NT2/D1 (cell line): Measurements from ENCODE around the gene LACC1.

Source experiments
- DNase-seq: peaks from one replicate; pipeline ENCODE4 v3.0.0-alpha.2; 2011; ENCODE audit warnings: low read depth, low spot score
- H3K27me3 ChIP-seq: 2 replicates; pipeline ENCODE4 v1.6.0; 2011; ENCODE audit warnings: mild to moderate bottlenecking; ENCODE audit not compliant: insufficient read length, insufficient read depth
- H3K36me3 ChIP-seq: 2 replicates; pipeline ENCODE4 v1.6.1; 2011; ENCODE audit warnings: mild to moderate bottlenecking, low read length, mixed read lengths; ENCODE audit not compliant: insufficient read depth, insufficient read length
- H3K4me1 ChIP-seq: 2 replicates; pipeline ENCODE4 v1.5.1; 2011; ENCODE audit not compliant: insufficient read depth, insufficient read length
- H3K4me3 ChIP-seq: 2 replicates; pipeline ENCODE4 v1.5.1; 2011; ENCODE audit warnings: low read depth; ENCODE audit not compliant: insufficient read length
- H3K9ac ChIP-seq: 2 replicates; pipeline ENCODE4 v1.6.0; 2011; ENCODE audit warnings: low read depth; ENCODE audit not compliant: insufficient read length
- H3K9me3 ChIP-seq: 2 replicates; pipeline ENCODE4 v1.5.1; 2011; ENCODE audit warnings: mild to moderate bottlenecking, low read length; ENCODE audit not compliant: insufficient read depth
- SUZ12 ChIP-seq: IDR thresholded peaks from 2 replicates; pipeline ENCODE4 v1.6.1; 2011; ENCODE audit not compliant: insufficient read length, insufficient read depth; ENCODE audit errors: extremely low read depth
- YY1 ChIP-seq: IDR thresholded peaks from 2 replicates; pipeline ENCODE4 v1.6.1; 2011; ENCODE audit not compliant: insufficient read length, insufficient read depth
- ZNF274 ChIP-seq: IDR thresholded peaks from 2 replicates; pipeline ENCODE4 v1.6.1; 2011; ENCODE audit warnings: mild to moderate bottlenecking, low read depth, low read length

The LACC1 gene

GRCh38 chr13:43876366-43876765 is 3.3 kb upstream of the LACC1 start:
- H3K4me3 ChIP-seq = no peak overlapping the region
- no peaks in the 10 kb centered on the region for H3K4me1 ChIP-seq
- H3K36me3 ChIP-seq = peaks cover 3% of the 10 kb centered on the region
- H3K9me3 ChIP-seq = no peaks in the 10 kb centered on the region
- TF ChIP-seq SUZ12 = no peak
- TF ChIP-seq YY1 = no peak
- TF ChIP-seq ZNF274 = no peak
- H3K27me3 ChIP-seq = no peaks in the 10 kb centered on the region
- DNase-seq = no peak
- no peak overlapping the region for H3K9ac ChIP-seq

- Histone ChIP-seq H3K9ac (no peak overlapping the region), H3K9me3 (no peaks in the 10 kb centered on the region), H3K27me3 (no peaks in the 10 kb centered on the region), H3K36me3 (peaks cover 3% of the 10 kb centered on the region), H3K4me1 (no peaks in the 10 kb centered on the region), H3K4me3 (no peak overlapping the region)
- TF ChIP-seq YY1 = no peak
- no peak for TF ChIP-seq SUZ12
- TF ChIP-seq ZNF274 = no peak
- no peak for DNase-seq
Measured at GRCh38 chr13:43877326-43877725, 2.4 kb upstream of the LACC1 start.

- Histone ChIP-seq H3K9ac (no peak overlapping the region), H3K4me1 (no peaks in the 10 kb centered on the region), H3K27me3 (no peaks in the 10 kb centered on the region), H3K4me3 (no peak overlapping the region), H3K36me3 (peaks cover 3% of the 10 kb centered on the region), H3K9me3 (no peaks in the 10 kb centered on the region)
- no peak for DNase-seq
- no peak for TF ChIP-seq ZNF274
- no peak for TF ChIP-seq YY1
- no peak for TF ChIP-seq SUZ12
Measured at GRCh38 chr13:43877766-43878165, 1.9 kb upstream of the LACC1 start.

GRCh38 chr13:43878892-43879754 is 581 bp upstream of the LACC1 start, which contains the start of gene CCDC122:
Gene CCDC122 (minus strand): TSS chr13:43879740. CDS start chr13:43869376, 10,364 bp downstream.
- Histone ChIP-seq H3K36me3 (no peaks in the 10 kb centered on the region), H3K4me3 (peak within 1 kb of the TSS; percentile 42), H3K9ac (peak within 1 kb of the TSS; percentile 70), H3K27me3 (no peaks in the 10 kb centered on the region), H3K4me1 (no peaks in the 10 kb centered on the region), H3K9me3 (no peaks in the 10 kb centered on the region)
- DNase-seq = no peak
- TF ChIP-seq YY1 (no peak), ZNF274 (no peak), SUZ12 (no peak)

DNA sequence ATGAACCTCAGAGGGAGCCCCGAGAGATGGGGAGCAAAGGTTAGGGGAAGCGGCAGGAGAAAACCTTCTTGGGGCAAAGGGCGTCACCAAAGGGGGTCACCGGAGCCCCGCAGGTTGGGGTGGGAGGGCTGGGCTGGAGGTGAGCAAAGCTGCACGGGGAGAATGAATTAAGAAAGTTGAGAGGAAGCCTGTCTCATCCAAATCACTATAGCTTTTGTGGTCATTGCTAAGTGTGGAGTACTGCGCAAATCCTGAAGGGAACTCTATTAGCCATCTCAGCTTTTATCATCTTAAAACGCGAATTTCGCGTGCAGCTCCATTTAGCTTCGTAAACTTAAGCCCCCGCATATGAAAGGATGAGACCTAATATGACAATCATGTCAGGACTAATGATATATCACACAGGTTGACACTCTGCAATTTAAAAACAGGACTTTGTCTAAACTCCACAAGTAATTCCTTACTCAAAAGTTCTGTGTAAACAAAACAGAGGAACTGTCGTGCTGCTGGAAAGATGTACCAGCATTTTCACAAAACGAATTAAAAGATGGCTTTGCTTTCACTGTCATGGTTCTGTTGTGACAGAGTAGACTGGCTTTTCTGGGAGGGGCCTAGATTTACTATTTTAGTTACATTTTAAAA is 631 bp downstream of the LACC1 start:
- Histone ChIP-seq H3K36me3 (no peaks in the 10 kb centered on the region), H3K4me1 (no peaks in the 10 kb centered on the region), H3K9ac (no peak overlapping the region), H3K9me3 (no peaks in the 10 kb centered on the region), H3K27me3 (no peaks in the 10 kb centered on the region), H3K4me3 (peak overlapping the region; percentile 42)
- TF ChIP-seq SUZ12 (no peak), YY1 (no peak), ZNF274 (no peak)
- no peak for DNase-seq

- no peaks in the 10 kb centered on the region for H3K4me1 ChIP-seq
- DNase-seq = no peak
- TF ChIP-seq YY1 (no peak), ZNF274 (no peak), SUZ12 (no peak)
- no peaks in the 10 kb centered on the region for H3K36me3 ChIP-seq
- no peaks in the 10 kb centered on the region for H3K27me3 ChIP-seq
- no peak overlapping the region for H3K4me3 ChIP-seq
- H3K9ac ChIP-seq = no peak overlapping the region
- no peaks in the 10 kb centered on the region for H3K9me3 ChIP-seq
Measured at GRCh38 chr13:43880926-43881325, 1.2 kb downstream of the LACC1 start.

GRCh38 chr13:43881580-43881979 is 1.9 kb downstream of the LACC1 start:
- no peak for DNase-seq
- Histone ChIP-seq H3K4me3 (no peak overlapping the region), H3K9ac (no peak overlapping the region), H3K9me3 (no peaks in the 10 kb centered on the region), H3K4me1 (no peaks in the 10 kb centered on the region), H3K27me3 (no peaks in the 10 kb centered on the region), H3K36me3 (no peaks in the 10 kb centered on the region)
- TF ChIP-seq SUZ12 (no peak), ZNF274 (no peak), YY1 (no peak)
